ENCODE data around the gene EFNB1. TPM values are rescaled to one million over a fixed set of nuclear protein-coding genes. Genes with fewer than 3 reads are reported as not detected.

The EFNB1 gene
- total and polyA plus RNA-seq, 2 experiments from 2014 or later = 1.3 to 2.7 TPM

DNA sequence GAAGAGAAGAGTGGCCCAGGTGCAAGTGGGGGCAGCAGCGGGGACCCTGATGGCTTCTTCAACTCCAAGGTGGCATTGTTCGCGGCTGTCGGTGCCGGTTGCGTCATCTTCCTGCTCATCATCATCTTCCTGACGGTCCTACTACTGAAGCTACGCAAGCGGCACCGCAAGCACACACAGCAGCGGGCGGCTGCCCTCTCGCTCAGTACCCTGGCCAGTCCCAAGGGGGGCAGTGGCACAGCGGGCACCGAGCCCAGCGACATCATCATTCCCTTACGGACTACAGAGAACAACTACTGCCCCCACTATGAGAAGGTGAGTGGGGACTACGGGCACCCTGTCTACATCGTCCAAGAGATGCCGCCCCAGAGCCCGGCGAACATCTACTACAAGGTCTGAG lies 11.4 kb downstream of the EFNB1 start:
- DNase-seq (ENCODE audit: low spot score) = no peak
- no peaks in the 10 kb centered on the region for H4K20me1 ChIP-seq (replicated peaks; ENCODE audit: insufficient read depth)
- H3K4me1 ChIP-seq (ENCODE audit: insufficient read depth) = no peaks in the 10 kb centered on the region; the same call in 1 of the 2 replicates
- no peaks in the 10 kb centered on the region for H3F3A ChIP-seq (replicated peaks; ENCODE audit: low read depth)
- no peak for ATAC-seq
- no peaks in the 10 kb centered on the region; the same call in 2 of the 3 replicates for H3K9me3 Mint-ChIP-seq
- TF ChIP-seq ETS1 (IDR thresholded peaks at IDR 0.05) = no peak
- TF ChIP-seq JUNB (IDR thresholded peaks at IDR 0.05; ENCODE audit: unreplicated experiment) = no peak
- no peak for TF ChIP-seq REST (IDR thresholded peaks at IDR 0.05; ENCODE audit: unreplicated experiment)
- no peak for TF ChIP-seq EZH2phosphoT487 (IDR thresholded peaks at IDR 0.05; ENCODE audit: unreplicated experiment)
- no peak for TF ChIP-seq CREB1 (CRISPR knock-in tag; IDR thresholded peaks at IDR 0.05; ENCODE audit: low read depth)
- no peak for TF ChIP-seq CTCF (conservative IDR thresholded peaks at IDR 0.05; ENCODE audit: low read depth in 2 of 2)
- no peak for TF ChIP-seq EZH2 (IDR thresholded peaks at IDR 0.05; ENCODE audit: low read depth, unreplicated experiment)
- no peak for TF ChIP-seq STAT1 (IDR thresholded peaks at IDR 0.05; ENCODE audit: unreplicated experiment)
- TF ChIP-seq ZNF114 (CRISPR knock-in tag; IDR thresholded peaks at IDR 0.05) = no peak
- TF ChIP-seq NANOG (IDR thresholded peaks at IDR 0.05; ENCODE audit: borderline replicate concordance) = no peak
- TF ChIP-seq, protein P1, sequence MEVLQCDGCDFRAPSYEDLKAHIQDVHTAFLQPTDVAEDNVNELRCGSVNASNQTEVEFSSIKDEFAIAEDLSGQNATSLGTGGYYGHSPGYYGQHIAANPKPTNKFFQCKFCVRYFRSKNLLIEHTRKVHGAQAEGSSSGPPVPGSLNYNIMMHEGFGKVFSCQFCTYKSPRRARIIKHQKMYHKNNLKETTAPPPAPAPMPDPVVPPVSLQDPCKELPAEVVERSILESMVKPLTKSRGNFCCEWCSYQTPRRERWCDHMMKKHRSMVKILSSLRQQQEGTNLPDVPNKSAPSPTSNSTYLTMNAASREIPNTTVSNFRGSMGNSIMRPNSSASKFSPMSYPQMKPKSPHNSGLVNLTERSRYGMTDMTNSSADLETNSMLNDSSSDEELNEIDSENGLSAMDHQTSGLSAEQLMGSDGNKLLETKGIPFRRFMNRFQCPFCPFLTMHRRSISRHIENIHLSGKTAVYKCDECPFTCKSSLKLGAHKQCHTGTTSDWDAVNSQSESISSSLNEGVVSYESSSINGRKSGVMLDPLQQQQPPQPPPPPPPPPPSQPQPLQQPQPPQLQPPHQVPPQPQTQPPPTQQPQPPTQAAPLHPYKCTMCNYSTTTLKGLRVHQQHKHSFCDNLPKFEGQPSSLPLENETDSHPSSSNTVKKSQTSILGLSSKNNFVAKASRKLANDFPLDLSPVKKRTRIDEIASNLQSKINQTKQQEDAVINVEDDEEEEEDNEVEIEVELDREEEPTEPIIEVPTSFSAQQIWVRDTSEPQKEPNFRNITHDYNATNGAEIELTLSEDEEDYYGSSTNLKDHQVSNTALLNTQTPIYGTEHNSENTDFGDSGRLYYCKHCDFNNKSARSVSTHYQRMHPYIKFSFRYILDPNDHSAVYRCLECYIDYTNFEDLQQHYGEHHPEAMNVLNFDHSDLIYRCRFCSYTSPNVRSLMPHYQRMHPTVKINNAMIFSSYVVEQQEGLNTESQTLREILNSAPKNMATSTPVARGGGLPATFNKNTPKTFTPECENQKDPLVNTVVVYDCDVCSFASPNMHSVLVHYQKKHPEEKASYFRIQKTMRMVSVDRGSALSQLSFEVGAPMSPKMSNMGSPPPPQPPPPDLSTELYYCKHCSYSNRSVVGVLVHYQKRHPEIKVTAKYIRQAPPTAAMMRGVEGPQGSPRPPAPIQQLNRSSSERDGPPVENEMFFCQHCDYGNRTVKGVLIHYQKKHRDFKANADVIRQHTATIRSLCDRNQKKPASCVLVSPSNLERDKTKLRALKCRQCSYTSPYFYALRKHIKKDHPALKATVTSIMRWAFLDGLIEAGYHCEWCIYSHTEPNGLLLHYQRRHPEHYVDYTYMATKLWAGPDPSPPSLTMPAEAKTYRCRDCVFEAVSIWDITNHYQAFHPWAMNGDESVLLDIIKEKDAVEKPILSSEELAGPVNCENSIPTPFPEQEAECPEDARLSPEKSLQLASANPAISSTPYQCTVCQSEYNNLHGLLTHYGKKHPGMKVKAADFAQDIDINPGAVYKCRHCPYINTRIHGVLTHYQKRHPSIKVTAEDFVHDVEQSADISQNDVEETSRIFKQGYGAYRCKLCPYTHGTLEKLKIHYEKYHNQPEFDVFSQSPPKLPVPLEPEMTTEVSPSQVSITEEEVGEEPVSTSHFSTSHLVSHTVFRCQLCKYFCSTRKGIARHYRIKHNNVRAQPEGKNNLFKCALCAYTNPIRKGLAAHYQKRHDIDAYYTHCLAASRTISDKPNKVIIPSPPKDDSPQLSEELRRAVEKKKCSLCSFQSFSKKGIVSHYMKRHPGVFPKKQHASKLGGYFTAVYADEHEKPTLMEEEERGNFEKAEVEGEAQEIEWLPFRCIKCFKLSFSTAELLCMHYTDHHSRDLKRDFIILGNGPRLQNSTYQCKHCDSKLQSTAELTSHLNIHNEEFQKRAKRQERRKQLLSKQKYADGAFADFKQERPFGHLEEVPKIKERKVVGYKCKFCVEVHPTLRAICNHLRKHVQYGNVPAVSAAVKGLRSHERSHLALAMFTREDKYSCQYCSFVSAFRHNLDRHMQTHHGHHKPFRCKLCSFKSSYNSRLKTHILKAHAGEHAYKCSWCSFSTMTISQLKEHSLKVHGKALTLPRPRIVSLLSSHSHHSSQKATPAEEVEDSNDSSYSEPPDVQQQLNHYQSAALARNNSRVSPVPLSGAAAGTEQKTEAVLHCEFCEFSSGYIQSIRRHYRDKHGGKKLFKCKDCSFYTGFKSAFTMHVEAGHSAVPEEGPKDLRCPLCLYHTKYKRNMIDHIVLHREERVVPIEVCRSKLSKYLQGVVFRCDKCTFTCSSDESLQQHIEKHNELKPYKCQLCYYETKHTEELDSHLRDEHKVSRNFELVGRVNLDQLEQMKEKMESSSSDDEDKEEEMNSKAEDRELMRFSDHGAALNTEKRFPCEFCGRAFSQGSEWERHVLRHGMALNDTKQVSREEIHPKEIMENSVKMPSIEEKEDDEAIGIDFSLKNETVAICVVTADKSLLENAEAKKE (CRISPR knock-in tag; IDR thresholded peaks at IDR 0.05) = no peak
- TF ChIP-seq ZNF331 (CRISPR knock-in tag; IDR thresholded peaks at IDR 0.05; ENCODE audit: low read depth) = no peak
- TF ChIP-seq POLR2AphosphoS5 (IDR thresholded peaks at IDR 0.05; ENCODE audit: low read depth) = no peak
- H3K4me3 Mint-ChIP-seq = no peak overlapping the region
- H3K4me2 ChIP-seq = no peak overlapping the region
- H3K27me3 Mint-ChIP-seq (ENCODE audit: insufficient read depth, low read depth, poor library complexity) = peaks cover 2% of the 10 kb centered on the region
- peaks cover 10% of the 10 kb centered on the region for H3K4me1 Mint-ChIP-seq
- no peak overlapping the region for H3K27ac ChIP-seq (ENCODE audit: low read depth)
- H3K36me3 ChIP-seq (ENCODE audit: insufficient read depth) = no peaks in the 10 kb centered on the region
- H3K36me3 Mint-ChIP-seq (ENCODE audit: low read depth) = peaks cover 3% of the 10 kb centered on the region; the same call in 2 of the 3 replicates
- no peak overlapping the region for H3K27ac Mint-ChIP-seq
- no peaks in the 10 kb centered on the region for H3K9me2 ChIP-seq (ENCODE audit: insufficient read depth)
- no peak overlapping the region for H2AFZ ChIP-seq
- peaks cover 9% of the 10 kb centered on the region; the same call in 1 of the 2 replicates for H3K27me3 ChIP-seq (ENCODE audit: insufficient read depth)
- H3K4me3 ChIP-seq = no peak overlapping the region
- no peaks in the 10 kb centered on the region for H3K79me2 ChIP-seq (replicated peaks; ENCODE audit: insufficient read depth)

Measured in GM23338 (cell line).